ENCODE data around the gene SRGN. TPM values are rescaled to one million over a fixed set of nuclear protein-coding genes. Genes with fewer than 3 reads are reported as not detected.

SRGN gene
- total and polyA plus RNA-seq, 2 of the 8 experiments (the other 6 are each of a cell fraction or from before 2014, with no cell fraction given) = 0.06 TPM; not detected in 1

DNA sequence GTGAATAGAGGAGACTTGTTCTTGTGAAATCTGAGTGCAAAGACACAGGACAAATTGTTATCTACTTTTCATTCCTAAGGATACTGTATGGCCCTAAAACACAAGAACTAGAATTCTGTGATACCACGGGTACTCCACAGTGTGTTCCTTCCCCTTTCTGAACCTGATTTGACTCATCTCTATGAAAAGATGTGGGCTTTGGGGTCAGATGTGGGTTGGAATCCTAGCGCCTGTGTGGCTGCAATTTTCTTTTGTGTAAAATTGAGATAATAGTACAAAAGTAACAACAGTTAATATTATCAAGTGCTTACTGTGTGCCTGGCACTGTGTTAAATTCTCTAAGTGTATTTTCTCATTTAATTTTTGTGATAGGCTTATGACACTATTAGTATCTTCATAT, 8.1 kb downstream of the SRGN start (continued):
- TF ChIP-seq, protein P1, sequence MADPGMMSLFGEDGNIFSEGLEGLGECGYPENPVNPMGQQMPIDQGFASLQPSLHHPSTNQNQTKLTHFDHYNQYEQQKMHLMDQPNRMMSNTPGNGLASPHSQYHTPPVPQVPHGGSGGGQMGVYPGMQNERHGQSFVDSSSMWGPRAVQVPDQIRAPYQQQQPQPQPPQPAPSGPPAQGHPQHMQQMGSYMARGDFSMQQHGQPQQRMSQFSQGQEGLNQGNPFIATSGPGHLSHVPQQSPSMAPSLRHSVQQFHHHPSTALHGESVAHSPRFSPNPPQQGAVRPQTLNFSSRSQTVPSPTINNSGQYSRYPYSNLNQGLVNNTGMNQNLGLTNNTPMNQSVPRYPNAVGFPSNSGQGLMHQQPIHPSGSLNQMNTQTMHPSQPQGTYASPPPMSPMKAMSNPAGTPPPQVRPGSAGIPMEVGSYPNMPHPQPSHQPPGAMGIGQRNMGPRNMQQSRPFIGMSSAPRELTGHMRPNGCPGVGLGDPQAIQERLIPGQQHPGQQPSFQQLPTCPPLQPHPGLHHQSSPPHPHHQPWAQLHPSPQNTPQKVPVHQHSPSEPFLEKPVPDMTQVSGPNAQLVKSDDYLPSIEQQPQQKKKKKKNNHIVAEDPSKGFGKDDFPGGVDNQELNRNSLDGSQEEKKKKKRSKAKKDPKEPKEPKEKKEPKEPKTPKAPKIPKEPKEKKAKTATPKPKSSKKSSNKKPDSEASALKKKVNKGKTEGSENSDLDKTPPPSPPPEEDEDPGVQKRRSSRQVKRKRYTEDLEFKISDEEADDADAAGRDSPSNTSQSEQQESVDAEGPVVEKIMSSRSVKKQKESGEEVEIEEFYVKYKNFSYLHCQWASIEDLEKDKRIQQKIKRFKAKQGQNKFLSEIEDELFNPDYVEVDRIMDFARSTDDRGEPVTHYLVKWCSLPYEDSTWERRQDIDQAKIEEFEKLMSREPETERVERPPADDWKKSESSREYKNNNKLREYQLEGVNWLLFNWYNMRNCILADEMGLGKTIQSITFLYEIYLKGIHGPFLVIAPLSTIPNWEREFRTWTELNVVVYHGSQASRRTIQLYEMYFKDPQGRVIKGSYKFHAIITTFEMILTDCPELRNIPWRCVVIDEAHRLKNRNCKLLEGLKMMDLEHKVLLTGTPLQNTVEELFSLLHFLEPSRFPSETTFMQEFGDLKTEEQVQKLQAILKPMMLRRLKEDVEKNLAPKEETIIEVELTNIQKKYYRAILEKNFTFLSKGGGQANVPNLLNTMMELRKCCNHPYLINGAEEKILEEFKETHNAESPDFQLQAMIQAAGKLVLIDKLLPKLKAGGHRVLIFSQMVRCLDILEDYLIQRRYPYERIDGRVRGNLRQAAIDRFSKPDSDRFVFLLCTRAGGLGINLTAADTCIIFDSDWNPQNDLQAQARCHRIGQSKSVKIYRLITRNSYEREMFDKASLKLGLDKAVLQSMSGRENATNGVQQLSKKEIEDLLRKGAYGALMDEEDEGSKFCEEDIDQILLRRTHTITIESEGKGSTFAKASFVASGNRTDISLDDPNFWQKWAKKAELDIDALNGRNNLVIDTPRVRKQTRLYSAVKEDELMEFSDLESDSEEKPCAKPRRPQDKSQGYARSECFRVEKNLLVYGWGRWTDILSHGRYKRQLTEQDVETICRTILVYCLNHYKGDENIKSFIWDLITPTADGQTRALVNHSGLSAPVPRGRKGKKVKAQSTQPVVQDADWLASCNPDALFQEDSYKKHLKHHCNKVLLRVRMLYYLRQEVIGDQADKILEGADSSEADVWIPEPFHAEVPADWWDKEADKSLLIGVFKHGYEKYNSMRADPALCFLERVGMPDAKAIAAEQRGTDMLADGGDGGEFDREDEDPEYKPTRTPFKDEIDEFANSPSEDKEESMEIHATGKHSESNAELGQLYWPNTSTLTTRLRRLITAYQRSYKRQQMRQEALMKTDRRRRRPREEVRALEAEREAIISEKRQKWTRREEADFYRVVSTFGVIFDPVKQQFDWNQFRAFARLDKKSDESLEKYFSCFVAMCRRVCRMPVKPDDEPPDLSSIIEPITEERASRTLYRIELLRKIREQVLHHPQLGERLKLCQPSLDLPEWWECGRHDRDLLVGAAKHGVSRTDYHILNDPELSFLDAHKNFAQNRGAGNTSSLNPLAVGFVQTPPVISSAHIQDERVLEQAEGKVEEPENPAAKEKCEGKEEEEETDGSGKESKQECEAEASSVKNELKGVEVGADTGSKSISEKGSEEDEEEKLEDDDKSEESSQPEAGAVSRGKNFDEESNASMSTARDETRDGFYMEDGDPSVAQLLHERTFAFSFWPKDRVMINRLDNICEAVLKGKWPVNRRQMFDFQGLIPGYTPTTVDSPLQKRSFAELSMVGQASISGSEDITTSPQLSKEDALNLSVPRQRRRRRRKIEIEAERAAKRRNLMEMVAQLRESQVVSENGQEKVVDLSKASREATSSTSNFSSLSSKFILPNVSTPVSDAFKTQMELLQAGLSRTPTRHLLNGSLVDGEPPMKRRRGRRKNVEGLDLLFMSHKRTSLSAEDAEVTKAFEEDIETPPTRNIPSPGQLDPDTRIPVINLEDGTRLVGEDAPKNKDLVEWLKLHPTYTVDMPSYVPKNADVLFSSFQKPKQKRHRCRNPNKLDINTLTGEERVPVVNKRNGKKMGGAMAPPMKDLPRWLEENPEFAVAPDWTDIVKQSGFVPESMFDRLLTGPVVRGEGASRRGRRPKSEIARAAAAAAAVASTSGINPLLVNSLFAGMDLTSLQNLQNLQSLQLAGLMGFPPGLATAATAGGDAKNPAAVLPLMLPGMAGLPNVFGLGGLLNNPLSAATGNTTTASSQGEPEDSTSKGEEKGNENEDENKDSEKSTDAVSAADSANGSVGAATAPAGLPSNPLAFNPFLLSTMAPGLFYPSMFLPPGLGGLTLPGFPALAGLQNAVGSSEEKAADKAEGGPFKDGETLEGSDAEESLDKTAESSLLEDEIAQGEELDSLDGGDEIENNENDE (IDR thresholded peaks at IDR 0.05; ENCODE audit: insufficient replicate concordance, low read length) = no peak
- TF ChIP-seq GTF2F1 (IDR thresholded peaks at IDR 0.05; ENCODE audit: borderline replicate concordance, low read depth, low read length) (no peak), RXRA (IDR thresholded peaks at IDR 0.05; ENCODE audit: insufficient read depth, low read depth, low read length) (no peak), EP300 (IDR thresholded peaks at IDR 0.05; ENCODE audit: borderline replicate concordance in 1 of 2, low read depth in 2 of 2, low read length in 2 of 2) (no peak), JUND (IDR thresholded peaks at IDR 0.05; ENCODE audit: low read length) (no peak), BRCA1 (IDR thresholded peaks at IDR 0.05; ENCODE audit: low read depth, low read length) (no peak), SIX5 (IDR thresholded peaks at IDR 0.05; ENCODE audit: low read depth, low read length) (no peak), RBBP5 (IDR thresholded peaks at IDR 0.05; ENCODE audit: borderline replicate concordance, low read depth, low read length) (no peak), HDAC2 (IDR thresholded peaks at IDR 0.05; ENCODE audit: borderline replicate concordance in 1 of 2, low read depth in 2 of 2, low read length in 2 of 2) (no peak)
- TF ChIP-seq, protein P2, sequence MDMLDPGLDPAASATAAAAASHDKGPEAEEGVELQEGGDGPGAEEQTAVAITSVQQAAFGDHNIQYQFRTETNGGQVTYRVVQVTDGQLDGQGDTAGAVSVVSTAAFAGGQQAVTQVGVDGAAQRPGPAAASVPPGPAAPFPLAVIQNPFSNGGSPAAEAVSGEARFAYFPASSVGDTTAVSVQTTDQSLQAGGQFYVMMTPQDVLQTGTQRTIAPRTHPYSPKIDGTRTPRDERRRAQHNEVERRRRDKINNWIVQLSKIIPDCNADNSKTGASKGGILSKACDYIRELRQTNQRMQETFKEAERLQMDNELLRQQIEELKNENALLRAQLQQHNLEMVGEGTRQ (IDR thresholded peaks at IDR 0.05; ENCODE audit: low read length) = no peak
